Activated T-helper 17 cell treated with anti-CD3 and anti-CD28 coated beads, Interleukin-2, amount 50 U/mL, for 72 hours (primary cell): ENCODE measurements around the gene CNTN4. TPM values are rescaled to one million over a fixed set of nuclear protein-coding genes. Genes with fewer than 3 reads are reported as not detected.

Source experiments
- ATAC-seq: fragments of 150-1000 bp; cut with Tn5 transposase; replicated peaks from 2 replicates; pipeline ENCODE4 v1.10.0; 2021; ENCODE audit warnings: mild to moderate bottlenecking, moderate library complexity
- H3K27ac Mint-ChIP-seq: one replicate; pipeline ENCODE4 v1.8.0; 2022; ENCODE audit warnings: mixed read lengths
- H3K27me3 Mint-ChIP-seq: one replicate; pipeline ENCODE4 v1.8.0; 2022; ENCODE audit warnings: mixed read lengths
- H3K36me3 Mint-ChIP-seq: one replicate; pipeline ENCODE4 v1.8.0; 2022; ENCODE audit warnings: low read depth, mild to moderate bottlenecking, mixed read lengths
- H3K4me1 Mint-ChIP-seq: one replicate; pipeline ENCODE4 v1.8.0; 2022; ENCODE audit warnings: mixed read lengths
- H3K4me3 Mint-ChIP-seq: one replicate; pipeline ENCODE4 v1.8.0; 2022; ENCODE audit warnings: mild to moderate bottlenecking, mixed read lengths
- H3K9me3 Mint-ChIP-seq: one replicate; pipeline ENCODE4 v1.8.0; 2022; ENCODE audit warnings: mixed read lengths
- total RNA-seq, 2 donors: library from RNA; stranded (reverse); gene quantifications; one replicate each; pipeline ENCODE4 v1.2.3, GENCODE V29; 2022

The CNTN4 gene
- total RNA-seq, 2 donors from 2014 or later, result not detected

DNA sequence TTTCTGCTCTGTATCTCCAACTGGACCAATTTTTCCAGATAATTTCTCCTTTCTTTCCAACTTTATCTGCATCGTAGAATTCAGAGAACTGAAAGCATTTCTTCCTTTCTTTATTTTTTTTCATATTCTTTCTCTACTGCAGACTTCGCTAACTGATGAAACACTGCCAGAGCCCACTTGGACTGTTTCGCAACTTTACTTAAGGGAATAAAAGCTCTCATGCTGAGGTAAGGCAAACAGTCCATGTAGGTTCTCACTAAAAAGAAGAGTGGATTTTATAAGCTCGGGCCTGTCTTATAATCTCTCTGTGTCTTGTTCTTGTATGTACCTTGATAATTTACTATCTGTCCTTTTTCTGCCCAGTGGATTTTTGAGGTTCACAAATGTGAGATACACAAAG is 163.5 kb downstream of the CNTN4 start:
- H3K36me3 Mint-ChIP-seq, result no peaks in the 10 kb centered on the region
- no peak overlapping the region for H3K27ac Mint-ChIP-seq
- ATAC-seq, result no peak
- no peak overlapping the region for H3K4me3 Mint-ChIP-seq
- H3K9me3 Mint-ChIP-seq, result no peaks in the 10 kb centered on the region
- H3K27me3 Mint-ChIP-seq, result no peaks in the 10 kb centered on the region
- H3K4me1 Mint-ChIP-seq, result no peaks in the 10 kb centered on the region

GRCh38 chr3:2266606-2267005 is 167.9 kb downstream of the CNTN4 start:
- Mint-ChIP-seq H3K4me3 (no peak overlapping the region), H3K27me3 (peaks cover 5% of the 10 kb centered on the region), H3K4me1 (no peaks in the 10 kb centered on the region), H3K36me3 (no peaks in the 10 kb centered on the region), H3K27ac (no peak overlapping the region), H3K9me3 (no peaks in the 10 kb centered on the region)
- ATAC-seq, result no peak

DNA sequence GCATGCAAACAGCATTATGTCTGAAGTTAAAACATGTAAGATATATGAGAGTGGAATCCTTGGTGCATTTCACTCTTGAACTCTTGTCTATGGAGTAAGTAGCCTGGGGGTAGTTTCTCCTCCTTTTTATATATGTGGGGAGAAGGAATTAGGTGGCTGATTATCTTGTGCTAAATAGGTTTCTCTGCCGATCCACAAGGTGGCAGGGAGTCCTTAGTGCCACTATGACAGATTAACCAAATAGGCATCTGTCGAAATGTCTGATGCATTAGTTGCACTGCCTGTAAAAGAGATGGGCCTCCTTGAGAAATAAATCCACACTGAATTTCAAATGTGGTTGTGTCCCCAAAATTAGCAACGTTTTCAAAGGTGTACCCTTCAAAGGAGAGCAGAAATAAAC is 170.1 kb downstream of the CNTN4 start:
- no peak overlapping the region for H3K27ac Mint-ChIP-seq
- peaks cover 5% of the 10 kb centered on the region for H3K27me3 Mint-ChIP-seq
- H3K9me3 Mint-ChIP-seq, result no peaks in the 10 kb centered on the region
- no peak overlapping the region for H3K4me3 Mint-ChIP-seq
- H3K36me3 Mint-ChIP-seq, result no peaks in the 10 kb centered on the region
- H3K4me1 Mint-ChIP-seq, result no peaks in the 10 kb centered on the region
- no peak for ATAC-seq

DNA sequence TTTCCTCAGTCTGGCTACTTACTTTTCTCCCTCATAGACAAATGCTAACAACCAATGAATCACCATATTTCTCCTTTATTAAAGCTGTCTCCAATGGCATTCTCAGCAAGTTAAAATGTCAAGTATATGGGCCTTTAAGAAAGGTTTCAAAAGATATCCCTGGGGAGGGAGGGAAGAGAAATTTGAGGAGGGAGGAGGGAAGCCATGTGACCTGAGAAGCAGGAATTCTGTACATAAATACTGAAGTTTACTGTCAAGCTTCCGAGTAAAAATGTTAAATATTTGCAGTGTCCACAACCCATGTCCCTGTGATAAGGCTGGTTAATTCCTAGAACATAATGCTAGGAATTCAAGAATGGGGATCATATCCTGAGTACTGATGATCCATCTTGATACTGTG is 175.9 kb downstream of the CNTN4 start:
- Mint-ChIP-seq H3K36me3 (no peaks in the 10 kb centered on the region), H3K27ac (no peak overlapping the region), H3K9me3 (no peaks in the 10 kb centered on the region), H3K27me3 (no peaks in the 10 kb centered on the region), H3K4me1 (no peaks in the 10 kb centered on the region), H3K4me3 (no peak overlapping the region)
- ATAC-seq, result no peak

DNA sequence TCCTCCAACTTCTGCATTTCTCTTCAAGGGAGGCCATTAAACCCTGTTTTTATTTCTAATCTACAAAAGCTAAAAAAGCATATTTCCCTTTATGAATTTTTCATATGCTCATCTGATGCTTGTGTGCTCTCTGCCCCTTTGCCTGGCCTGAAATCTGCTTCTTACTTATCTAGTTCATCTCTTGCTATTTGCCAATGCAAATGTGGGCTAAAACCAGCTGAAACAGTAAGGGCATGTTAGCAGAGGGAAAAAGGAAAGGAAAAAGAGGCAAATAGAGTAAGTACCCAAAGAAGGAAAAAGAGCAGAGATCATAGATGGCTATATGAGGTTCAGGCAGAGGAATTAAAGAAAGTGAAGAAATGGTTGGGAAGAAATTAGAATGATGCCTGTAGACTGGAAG is 185.2 kb downstream of the CNTN4 start:
- no peaks in the 10 kb centered on the region for H3K36me3 Mint-ChIP-seq
- H3K4me1 Mint-ChIP-seq, result no peaks in the 10 kb centered on the region
- no peak for ATAC-seq
- no peaks in the 10 kb centered on the region for H3K9me3 Mint-ChIP-seq
- no peak overlapping the region for H3K4me3 Mint-ChIP-seq
- H3K27ac Mint-ChIP-seq, result no peak overlapping the region
- H3K27me3 Mint-ChIP-seq, result peaks cover 3% of the 10 kb centered on the region

DNA sequence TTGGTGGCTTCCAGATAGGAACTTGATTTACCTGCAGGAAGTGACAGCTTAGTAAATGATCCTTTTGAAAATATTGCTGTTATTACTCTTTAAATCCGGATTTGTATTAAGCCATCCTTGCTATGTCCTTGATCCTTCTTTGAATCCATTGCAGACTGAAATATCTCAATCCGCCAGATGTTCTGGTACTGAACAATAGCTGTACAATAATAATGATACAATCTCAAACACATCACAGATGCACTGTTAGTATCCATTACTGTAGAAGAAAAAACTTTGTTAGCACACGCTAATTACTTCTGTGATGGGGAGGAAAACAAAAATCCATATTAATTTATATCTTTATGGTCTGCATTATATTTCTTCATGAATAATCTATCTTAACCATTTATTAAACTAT is 202.3 kb downstream of the CNTN4 start:
- Mint-ChIP-seq H3K9me3 (peaks cover 8% of the 10 kb centered on the region), H3K36me3 (no peaks in the 10 kb centered on the region), H3K4me1 (no peaks in the 10 kb centered on the region), H3K4me3 (no peak overlapping the region), H3K27ac (no peak overlapping the region), H3K27me3 (no peaks in the 10 kb centered on the region)
- ATAC-seq, result no peak

DNA sequence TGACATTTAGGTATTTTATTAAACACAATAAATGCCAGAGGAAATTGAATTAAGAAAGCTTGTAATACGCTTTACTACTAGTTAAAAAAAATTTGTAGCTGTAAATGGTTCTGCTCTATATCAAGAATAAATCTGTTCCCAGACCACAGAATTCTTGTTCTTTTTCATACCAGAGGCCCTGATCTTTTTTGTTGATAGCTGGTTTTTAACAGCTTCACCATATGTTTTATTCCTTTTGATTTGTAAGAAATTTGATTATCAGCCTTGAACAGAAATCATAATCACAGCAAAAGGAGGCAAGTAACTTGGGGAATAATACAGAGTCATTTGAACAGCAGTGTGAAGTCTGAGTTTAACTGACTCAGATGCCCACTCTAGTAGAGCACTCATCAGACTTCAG is 202.7 kb downstream of the CNTN4 start:
- Mint-ChIP-seq H3K36me3 (no peaks in the 10 kb centered on the region), H3K4me3 (no peak overlapping the region), H3K9me3 (peaks cover 8% of the 10 kb centered on the region), H3K4me1 (no peaks in the 10 kb centered on the region), H3K27ac (no peak overlapping the region), H3K27me3 (no peaks in the 10 kb centered on the region)
- ATAC-seq, result no peak

DNA sequence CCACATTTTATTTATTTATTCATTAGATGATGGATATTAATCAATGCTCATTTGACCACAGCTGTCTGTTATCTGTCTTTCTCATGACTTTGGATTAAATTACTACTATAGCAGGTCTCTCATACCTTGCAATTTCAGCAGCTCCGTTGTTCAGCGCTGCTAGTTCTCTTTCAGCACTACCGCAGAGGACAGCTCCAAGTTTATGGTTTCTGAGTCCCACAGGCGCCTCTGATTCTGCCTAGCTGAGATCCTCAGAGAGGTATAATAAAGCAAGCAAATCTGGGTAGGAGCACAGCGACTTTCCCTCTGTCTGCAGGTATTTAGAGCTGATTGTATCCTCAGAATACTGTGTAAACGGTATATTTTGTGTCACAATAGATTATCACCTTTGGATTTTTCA is 204.9 kb downstream of the CNTN4 start:
- no peak overlapping the region for H3K4me3 Mint-ChIP-seq
- no peaks in the 10 kb centered on the region for H3K36me3 Mint-ChIP-seq
- H3K4me1 Mint-ChIP-seq, result no peaks in the 10 kb centered on the region
- H3K27me3 Mint-ChIP-seq, result no peaks in the 10 kb centered on the region
- no peak for ATAC-seq
- H3K27ac Mint-ChIP-seq, result no peak overlapping the region
- peaks cover 9% of the 10 kb centered on the region for H3K9me3 Mint-ChIP-seq

- no peak for ATAC-seq
- no peaks in the 10 kb centered on the region for H3K36me3 Mint-ChIP-seq
- H3K4me3 Mint-ChIP-seq, result no peak overlapping the region
- H3K4me1 Mint-ChIP-seq, result no peaks in the 10 kb centered on the region
- peaks cover 4% of the 10 kb centered on the region for H3K9me3 Mint-ChIP-seq
- H3K27me3 Mint-ChIP-seq, result no peaks in the 10 kb centered on the region
- no peak overlapping the region for H3K27ac Mint-ChIP-seq
These were observed 212.4 kb downstream of the CNTN4 start for GRCh38 chr3:2311022-2311421.

GRCh38 chr3:2317521-2317920 is 218.9 kb downstream of the CNTN4 start:
- Mint-ChIP-seq H3K4me1 (no peaks in the 10 kb centered on the region), H3K4me3 (no peak overlapping the region), H3K27ac (no peak overlapping the region), H3K9me3 (no peaks in the 10 kb centered on the region), H3K36me3 (no peaks in the 10 kb centered on the region), H3K27me3 (no peaks in the 10 kb centered on the region)
- ATAC-seq, result no peak

DNA sequence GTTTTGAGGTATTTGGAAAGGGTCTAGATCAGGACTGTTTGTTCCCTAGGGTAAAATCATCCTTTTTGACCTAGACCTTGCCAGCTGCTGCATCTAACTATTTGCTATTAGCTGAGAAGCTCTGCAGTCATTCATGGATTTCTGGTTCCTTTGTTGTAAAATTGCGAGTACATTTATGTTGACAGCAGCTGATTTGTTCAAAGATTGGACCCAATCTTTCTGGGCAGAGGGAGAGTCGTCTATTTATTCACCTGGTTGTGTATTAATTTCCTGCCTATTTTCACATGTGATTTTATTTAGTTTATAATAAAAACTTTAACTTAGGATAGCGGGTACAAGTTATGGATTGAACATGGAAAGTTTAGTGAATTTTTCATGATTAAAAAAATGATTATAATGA is 236.3 kb downstream of the CNTN4 start:
- Mint-ChIP-seq H3K27me3 (peaks cover 3% of the 10 kb centered on the region), H3K4me1 (no peaks in the 10 kb centered on the region), H3K4me3 (no peak overlapping the region), H3K36me3 (no peaks in the 10 kb centered on the region), H3K9me3 (no peaks in the 10 kb centered on the region), H3K27ac (no peak overlapping the region)
- no peak for ATAC-seq

GRCh38 chr3:2343031-2343682 is 244.5 kb downstream of the CNTN4 start:
- Mint-ChIP-seq H3K27me3 (peaks cover 3% of the 10 kb centered on the region), H3K4me3 (no peak overlapping the region), H3K9me3 (no peaks in the 10 kb centered on the region), H3K27ac (no peak overlapping the region), H3K4me1 (no peaks in the 10 kb centered on the region), H3K36me3 (no peaks in the 10 kb centered on the region)
- ATAC-seq, result no peak

- Mint-ChIP-seq H3K27me3 (no peaks in the 10 kb centered on the region), H3K4me3 (no peak overlapping the region)
- ATAC-seq, result no peak
These were observed 253.6 kb downstream of the CNTN4 start for GRCh38 chr3:2352134-2352762.

GRCh38 chr3:2354702-2355101 is 256.0 kb downstream of the CNTN4 start:
- H3K36me3 Mint-ChIP-seq, result no peaks in the 10 kb centered on the region
- no peak overlapping the region for H3K27ac Mint-ChIP-seq
- H3K9me3 Mint-ChIP-seq, result no peaks in the 10 kb centered on the region
- no peak for ATAC-seq
- H3K27me3 Mint-ChIP-seq, result no peaks in the 10 kb centered on the region
- H3K4me3 Mint-ChIP-seq, result no peak overlapping the region
- peaks cover 5% of the 10 kb centered on the region for H3K4me1 Mint-ChIP-seq

More at GRCh38 chr3:2352134-2352762, 253.6 kb downstream of the CNTN4 start:
- peaks cover 5% of the 10 kb centered on the region for H3K4me1 Mint-ChIP-seq
- H3K9me3 Mint-ChIP-seq, result no peaks in the 10 kb centered on the region
- no peaks in the 10 kb centered on the region for H3K36me3 Mint-ChIP-seq
- no peak overlapping the region for H3K27ac Mint-ChIP-seq

- Mint-ChIP-seq H3K27ac (no peak overlapping the region), H3K27me3 (no peaks in the 10 kb centered on the region), H3K9me3 (no peaks in the 10 kb centered on the region), H3K4me3 (no peak overlapping the region), H3K4me1 (peaks cover 5% of the 10 kb centered on the region), H3K36me3 (no peaks in the 10 kb centered on the region)
- ATAC-seq, result no peak
These were observed 257.8 kb downstream of the CNTN4 start for GRCh38 chr3:2356298-2356950.
